Measurements from ENCODE around the gene SCN2A.

Gene SCN2A

DNA sequence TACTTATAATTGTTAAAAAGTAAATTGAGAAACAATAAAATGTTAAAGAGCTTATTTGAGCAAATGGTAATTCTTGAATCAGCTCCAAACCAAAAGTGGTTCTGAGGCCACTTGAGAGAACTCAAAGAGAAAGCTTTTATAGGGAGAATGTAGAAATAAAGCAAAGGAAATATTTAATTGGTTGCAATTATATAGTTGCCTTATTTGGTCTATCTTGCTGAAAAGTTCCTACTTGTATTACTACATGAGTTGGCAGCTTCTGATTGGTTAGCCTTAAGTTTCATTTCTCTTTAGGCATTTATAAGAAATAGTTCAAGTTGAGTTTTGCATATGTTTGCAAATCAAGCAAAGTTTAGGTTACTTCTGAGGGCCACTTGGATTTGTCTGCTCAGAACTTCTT lies 38.1 kb downstream of the SCN2A start:
- no peak overlapping the region for H3K4me3 ChIP-seq (ENCODE audit: low read length)
- TF ChIP-seq, protein P1, sequence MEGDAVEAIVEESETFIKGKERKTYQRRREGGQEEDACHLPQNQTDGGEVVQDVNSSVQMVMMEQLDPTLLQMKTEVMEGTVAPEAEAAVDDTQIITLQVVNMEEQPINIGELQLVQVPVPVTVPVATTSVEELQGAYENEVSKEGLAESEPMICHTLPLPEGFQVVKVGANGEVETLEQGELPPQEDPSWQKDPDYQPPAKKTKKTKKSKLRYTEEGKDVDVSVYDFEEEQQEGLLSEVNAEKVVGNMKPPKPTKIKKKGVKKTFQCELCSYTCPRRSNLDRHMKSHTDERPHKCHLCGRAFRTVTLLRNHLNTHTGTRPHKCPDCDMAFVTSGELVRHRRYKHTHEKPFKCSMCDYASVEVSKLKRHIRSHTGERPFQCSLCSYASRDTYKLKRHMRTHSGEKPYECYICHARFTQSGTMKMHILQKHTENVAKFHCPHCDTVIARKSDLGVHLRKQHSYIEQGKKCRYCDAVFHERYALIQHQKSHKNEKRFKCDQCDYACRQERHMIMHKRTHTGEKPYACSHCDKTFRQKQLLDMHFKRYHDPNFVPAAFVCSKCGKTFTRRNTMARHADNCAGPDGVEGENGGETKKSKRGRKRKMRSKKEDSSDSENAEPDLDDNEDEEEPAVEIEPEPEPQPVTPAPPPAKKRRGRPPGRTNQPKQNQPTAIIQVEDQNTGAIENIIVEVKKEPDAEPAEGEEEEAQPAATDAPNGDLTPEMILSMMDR (conservative IDR thresholded peaks at IDR 0.05; ENCODE audit: low read depth, low read length), result no peak
- DNase-seq (ENCODE audit: low read depth), result no peak

DNA sequence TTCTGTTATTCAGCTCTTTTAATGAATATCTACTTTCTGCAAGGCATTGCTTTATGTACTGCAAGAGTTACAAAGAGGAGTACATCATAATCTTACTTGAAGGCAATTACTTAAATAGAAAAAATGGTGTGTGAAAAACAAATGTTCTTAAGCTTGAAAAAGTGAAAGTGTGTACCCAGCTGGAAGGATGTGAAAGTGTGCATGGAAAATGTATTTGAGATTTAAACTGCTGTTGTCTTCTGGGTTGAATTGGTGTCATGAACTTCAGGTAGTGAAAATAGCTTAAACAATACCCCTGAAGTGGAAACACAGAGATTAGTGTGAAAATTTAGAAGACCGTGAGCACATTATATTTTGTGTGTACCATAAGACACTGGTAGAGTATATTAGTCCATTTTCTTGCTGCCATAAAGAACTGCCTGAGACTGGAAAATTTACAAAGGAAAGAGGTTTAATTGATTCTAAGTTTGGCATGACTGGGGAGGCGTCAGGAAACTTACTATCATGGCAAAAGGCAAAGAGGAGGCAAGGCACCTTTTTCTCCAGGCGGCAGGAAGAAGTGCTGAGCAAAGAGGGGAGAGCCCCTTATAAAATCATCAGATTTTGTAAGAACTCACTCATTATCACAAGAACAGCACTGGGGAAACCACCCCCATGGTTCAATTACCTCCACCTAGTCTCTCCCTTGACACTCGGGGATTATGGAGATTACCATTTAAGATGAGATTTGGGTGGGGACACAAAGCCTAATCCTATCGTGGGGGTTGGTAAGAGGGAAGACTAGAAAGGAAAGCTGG lies 38.8 kb downstream of the SCN2A start:
- no peak overlapping the region for H3K4me3 ChIP-seq (ENCODE audit: low read length)
- TF ChIP-seq, protein P1 (conservative IDR thresholded peaks at IDR 0.05; ENCODE audit: low read depth, low read length), result no peak
- DNase-seq (ENCODE audit: low read depth), result no peak

DNA sequence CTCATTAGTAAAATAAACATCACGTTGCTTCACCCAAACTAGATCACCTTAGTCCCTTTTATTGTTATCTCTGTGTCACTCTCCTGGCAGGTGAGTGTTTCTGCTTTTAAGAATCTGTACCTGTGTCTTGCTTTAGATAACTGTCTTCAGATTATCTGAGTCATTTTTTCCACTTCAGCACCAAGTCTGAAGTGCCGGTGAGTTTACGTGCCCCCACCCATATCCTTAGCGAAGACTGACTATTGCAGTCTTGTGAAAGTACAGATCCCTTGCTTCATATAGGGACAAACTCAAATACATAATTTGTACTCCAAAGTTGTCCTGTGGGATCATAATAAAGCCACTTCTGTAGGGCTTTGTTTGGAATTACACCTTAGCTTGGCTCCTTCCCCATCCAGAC lies 41.1 kb downstream of the SCN2A start:
- H3K4me3 ChIP-seq (ENCODE audit: low read length), result no peak overlapping the region
- DNase-seq (ENCODE audit: low read depth), result no peak
- TF ChIP-seq, protein P1 (conservative IDR thresholded peaks at IDR 0.05; ENCODE audit: low read depth, low read length), result no peak

DNA sequence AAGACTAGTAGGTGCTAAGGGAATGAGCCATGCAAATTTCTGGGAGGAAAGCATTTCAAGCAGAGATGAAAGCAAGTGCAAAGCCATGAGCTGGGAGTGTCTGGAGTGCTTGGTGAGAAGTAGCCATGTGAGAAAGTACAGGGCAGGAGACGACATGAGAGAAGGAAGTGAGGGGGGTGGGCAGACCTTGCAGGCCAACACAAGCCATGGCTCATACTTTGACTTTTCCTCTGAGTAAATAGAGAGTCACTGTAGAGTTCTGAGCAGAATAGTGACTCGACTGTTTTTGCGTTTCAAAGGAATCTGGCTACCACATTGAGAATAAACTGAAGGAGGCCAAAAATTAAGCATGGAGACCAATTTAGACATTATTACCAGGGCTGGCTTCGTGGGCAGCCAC lies 42.2 kb downstream of the SCN2A start:
- TF ChIP-seq, protein P1 (conservative IDR thresholded peaks at IDR 0.05; ENCODE audit: low read depth, low read length), result no peak
- DNase-seq (ENCODE audit: low read depth), result no peak

DNA sequence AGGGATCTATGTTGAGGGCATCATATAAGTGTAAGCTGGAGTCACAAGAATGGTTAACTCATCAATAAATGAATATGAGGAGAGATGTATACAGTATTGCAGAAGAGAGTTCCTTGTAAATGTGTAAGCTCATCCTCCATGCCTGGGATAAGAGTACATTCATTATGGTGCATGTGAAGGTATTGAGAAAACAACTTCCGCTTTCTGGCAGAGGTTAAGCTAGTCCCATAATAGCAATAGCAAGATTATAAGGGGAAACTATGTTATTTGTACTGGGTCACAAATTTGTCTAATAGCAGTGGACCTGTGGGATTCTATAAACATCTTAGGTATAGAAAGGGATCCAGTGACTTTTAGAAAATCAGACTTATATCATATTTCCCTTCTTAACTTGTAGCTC lies 44.1 kb downstream of the SCN2A start:
- DNase-seq (ENCODE audit: low read depth), result no peak
- TF ChIP-seq, protein P1 (conservative IDR thresholded peaks at IDR 0.05; ENCODE audit: low read depth, low read length), result no peak
- H3K4me3 ChIP-seq (ENCODE audit: low read length), result no peak overlapping the region

More for the DNA sequence above, 42.2 kb downstream of the SCN2A start:
- no peak overlapping the region for H3K4me3 ChIP-seq (ENCODE audit: low read length)

DNA sequence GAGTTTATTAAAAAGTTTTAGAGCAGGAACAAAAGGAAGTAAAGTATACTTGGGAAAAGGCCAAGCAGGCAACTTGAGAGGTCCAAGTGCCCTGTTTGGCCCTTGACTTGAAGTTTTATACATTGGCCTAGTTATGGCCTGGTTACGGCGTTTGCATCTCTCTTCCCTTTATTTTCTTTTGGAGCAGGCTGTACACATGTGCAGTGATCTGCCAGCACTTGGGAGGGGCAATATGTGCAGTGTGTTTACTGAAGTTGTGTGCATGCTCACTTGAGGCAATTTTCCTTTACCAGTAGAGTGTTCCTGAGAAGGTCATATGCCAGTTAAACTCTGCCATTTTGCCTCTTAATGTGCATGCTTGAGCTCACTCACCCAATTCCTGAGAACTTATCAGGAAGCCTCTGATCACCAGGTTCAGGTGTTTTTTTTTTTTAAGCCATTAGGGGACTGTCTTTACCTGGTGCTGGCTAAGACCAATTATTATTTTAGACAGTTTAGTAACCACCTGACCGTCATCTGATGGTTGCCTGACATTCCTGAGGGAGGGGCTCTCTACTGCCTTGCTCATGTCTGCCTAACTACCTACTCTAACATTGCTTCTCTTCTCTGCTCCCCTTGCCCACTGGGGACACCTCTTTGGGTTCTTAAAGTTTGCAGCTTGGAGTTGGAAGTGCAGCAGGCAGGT lies 48.0 kb downstream of the SCN2A start:
- no peak for DNase-seq (ENCODE audit: low read depth)
- H3K4me3 ChIP-seq (ENCODE audit: low read length), result no peak overlapping the region
- TF ChIP-seq, protein P1 (conservative IDR thresholded peaks at IDR 0.05; ENCODE audit: low read depth, low read length), result no peak

DNA sequence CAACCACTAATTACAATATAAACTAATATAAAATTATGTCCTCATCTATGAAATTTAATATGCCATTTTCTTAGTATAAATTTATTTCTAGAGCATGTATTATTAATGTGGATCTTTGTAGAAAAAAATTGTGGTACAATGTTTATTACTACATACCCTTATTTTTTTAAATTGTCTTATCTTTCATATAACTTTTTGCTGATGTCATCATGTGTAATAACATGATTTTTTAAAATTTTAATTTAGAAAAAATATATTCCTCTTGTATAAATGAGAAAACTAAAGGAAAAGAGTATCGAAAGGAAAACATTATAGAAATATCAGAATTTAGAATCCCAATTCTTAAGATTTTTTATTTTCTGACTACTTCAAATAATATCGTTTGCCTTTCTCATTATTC lies 49.9 kb downstream of the SCN2A start:
- TF ChIP-seq, protein P1 (conservative IDR thresholded peaks at IDR 0.05; ENCODE audit: low read depth, low read length), result no peak
- DNase-seq (ENCODE audit: low read depth), result no peak
- no peak overlapping the region for H3K4me3 ChIP-seq (ENCODE audit: low read length)

Measured in retinal pigment epithelial cell (primary cell).